HG03520 (cell line): ENCODE measurements around the gene ATG101.

Source experiments
- ATAC-seq: cut with Tn5 transposase; IDR thresholded peaks from one replicate; pipeline ENCODE4 v1.9.1; 2021; ENCODE audit warnings: mild to moderate bottlenecking, moderate library complexity; ENCODE audit not compliant: unreplicated experiment

The ATG101 gene

DNA sequence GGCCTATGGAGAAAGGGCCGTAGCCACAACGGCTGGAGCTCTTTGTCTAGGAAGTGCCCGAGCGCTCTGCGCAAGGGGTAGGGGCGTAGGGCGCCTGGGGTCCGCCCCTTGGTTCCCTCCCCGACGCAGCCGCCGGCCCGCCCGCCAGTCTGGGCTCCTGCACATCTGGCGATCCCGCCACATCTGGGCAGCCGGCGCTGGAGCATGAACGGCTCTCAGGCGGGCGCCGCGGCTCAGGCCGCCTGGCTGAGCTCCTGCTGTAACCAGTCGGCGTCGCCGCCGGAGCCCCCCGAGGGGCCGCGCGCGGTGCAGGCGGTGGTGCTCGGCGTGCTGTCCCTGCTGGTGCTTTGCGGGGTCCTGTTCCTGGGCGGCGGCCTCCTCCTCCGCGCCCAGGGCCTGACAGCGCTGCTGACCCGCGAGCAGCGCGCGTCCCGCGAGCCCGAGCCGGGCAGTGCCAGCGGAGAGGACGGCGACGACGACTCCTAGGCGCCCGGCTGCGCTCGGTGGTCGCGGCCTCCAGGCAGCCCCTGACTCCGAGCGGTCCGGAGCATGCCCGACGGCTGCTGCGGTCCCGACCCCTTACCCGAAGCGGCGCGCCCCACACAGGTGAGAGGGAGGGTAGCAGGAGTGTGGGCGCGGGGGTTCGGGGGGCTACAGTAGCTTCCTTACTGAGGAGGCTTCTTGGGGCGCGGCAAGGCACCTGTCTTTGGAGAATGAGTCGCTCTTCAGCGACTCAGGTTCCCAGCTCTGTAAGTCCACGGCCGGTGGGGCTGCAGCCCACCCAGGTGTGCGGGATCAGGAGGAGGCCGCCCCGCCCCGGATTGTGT is 10.0 kb downstream of the ATG101 start, which contains the start of gene SMIM41:
Gene SMIM41 (plus strand): TSS at position 129 of the 827 bp plus-strand sequence. CDS start 76 bp downstream, at position 205.
- no peak for ATAC-seq

DNA sequence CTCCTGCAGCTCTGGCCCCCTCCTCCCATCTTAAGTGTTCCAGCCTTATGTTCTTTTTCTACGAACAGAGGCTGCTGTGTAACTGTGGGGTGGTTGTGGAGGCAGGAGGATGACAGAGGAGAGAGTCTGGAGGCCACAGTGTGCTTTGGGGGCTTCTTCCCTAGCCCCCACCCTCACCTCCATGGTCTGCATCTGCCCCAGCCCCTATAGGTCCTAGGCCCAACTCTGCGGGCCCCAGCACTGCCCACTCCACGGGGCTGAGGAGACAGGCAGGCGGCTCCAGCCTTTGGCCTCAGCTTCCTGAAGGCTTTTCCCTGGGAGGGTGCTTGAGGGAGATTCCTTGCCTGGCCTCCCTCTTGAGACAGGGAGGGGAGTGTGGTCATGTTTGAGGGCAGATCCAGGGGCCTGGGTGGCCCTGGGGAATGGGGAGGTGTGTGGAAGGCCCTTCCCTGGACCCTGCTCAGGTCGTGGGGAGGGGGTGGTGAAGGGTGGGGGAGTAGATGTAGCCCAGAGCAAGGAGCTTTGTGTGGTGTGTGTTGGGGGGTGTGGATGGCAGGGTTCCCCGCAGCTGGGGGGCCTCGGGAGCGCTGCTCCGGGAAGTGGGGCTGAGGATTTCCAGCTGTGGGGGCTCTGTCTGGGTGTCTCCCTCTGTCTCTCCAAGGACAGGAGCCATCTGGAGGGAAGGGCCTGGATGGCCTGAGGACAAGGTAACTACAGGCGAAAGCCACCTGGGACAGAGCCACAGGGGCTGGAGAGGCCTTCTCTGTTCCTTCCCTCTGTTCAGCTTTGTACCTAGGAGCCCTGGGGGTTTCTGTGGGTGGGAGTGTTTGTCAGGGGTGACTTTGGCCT is 10.8 kb downstream of the ATG101 start:
- ATAC-seq, result no peak

DNA sequence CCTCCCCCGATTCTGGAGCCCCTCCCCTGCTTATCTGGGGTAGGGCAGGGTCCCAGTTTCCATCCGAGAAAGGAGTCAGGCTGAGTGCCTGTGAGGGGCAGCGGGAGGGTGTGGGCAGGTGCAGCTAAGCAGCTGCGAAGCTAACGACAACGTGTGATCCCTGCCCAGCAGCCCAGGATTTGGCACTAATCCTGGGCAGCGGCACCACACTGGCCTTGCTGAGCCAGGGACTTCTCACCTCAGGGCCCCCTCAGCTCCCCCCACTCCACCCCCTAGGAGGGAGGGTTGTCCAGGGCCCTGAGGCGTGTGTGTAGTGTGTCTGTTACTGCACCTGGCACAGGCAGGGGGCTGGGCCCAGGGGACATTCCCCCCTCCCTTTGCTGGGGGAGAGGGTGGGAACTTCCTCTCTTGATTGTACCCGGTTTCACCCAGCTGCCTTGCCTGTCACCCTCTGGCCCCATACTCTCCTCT is 11.5 kb downstream of the ATG101 start:
- ATAC-seq, result no peak

- no peak for ATAC-seq
Measured at GRCh38 chr12:52082026-52082668, 12.4 kb downstream of the ATG101 start.

GRCh38 chr12:52082669-52082987 is 12.8 kb downstream of the ATG101 start:
- no peak for ATAC-seq

GRCh38 chr12:52082988-52083637 is 13.3 kb downstream of the ATG101 start:
- no peak for ATAC-seq

GRCh38 chr12:52083638-52083996 is 13.8 kb downstream of the ATG101 start:
- no peak for ATAC-seq

DNA sequence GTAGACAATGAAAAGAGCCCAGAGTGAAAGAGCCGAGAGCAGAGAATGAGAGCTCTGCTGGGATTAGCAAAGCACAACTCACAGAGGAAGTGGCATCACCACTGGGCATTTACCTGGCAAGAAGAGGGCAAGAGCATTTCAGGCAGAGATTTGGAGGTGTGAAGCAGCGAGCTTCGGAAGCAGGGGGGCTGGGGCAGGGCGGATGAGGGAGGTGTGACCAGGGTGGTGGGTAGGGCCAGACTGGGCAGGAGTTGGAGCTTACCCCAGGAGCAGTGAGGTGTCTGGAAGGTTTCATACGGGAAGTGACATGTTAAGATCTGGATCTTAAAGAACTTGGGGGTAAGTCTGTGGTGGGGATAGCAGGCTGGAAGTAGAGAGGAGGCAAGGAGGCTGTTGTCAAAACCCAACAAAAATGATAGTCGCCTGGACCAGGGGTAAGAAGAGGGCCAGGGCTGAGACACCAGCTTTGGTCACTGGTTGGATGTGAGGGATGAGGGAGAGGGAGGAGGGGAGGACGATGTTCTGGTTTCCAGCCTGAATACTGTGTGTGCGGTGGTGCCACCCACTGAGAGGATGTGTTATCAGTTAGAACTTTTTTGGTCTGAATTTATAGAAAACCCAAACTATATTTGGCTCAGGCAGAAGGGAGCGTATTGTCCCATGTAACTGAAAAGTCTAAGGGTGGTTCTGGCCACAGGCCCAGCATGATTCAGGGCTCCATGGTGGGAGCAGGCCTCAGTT is 14.9 kb downstream of the ATG101 start:
- ATAC-seq, result no peak

GRCh38 chr12:52085682-52086180 is 16.0 kb downstream of the ATG101 start:
- no peak for ATAC-seq

DNA sequence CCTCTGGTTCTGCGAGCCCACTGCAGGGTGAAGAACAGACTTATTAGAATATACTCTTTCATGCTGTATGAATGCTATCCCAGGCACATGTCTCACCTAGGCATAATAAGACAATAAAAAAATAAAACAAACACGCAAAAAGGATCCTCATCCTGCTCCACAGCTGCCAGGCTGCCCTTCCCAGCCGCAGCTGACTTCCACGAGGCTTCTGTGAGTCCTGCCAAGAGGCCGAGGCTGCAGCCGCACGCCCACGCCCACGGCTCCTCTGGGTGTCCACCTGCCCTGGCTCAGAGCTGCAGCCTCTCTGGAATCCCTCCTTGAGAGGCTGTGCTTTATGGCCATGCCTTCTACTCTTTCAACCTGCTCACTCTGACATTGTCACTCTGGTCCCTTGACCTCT is 16.6 kb downstream of the ATG101 start:
- no peak for ATAC-seq

DNA sequence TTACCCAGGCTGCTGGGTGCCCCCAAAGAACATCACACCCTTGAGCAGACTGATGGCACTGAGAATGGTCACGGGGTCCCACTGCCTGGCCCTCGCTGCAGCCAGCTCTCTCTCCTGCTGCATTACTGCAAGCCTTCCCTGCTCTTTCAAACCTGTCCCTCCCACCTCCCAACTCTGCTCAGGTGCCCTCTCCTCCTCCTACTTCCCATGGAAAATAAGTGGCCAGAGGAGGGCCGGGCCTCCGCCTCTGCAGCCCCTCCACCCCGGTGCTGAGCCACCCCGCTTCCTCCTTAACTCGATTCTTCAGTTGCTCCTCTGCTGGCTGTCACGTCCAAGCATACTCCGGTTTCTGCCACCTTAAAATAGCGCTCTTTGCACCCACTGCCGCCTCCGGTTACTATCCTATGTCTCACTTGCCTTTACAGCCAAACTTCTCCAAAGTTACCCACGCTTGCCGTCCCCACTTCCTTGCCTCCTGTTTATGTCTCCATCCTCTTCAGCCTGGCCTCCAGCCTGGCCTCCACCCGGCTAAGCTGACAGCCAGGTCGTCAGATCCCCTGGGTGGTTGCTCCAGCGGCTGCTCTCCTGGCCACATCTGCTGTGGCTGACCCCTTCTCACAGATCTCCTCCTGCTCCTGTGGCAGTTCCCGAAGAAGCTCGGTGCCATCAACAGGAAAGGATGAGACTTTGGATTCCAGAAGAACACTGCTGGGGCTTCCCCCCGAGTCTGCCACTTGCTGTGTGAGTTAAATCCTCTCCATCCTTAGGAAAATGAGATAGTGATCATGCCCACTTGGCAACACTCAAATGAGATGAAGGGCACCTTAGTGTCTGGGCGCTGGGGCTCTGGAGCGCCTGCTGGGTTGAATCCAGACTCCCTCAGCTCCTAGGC is 17.4 kb downstream of the ATG101 start:
- ATAC-seq, result no peak

- no peak for ATAC-seq
Measured at GRCh38 chr12:52087961-52088820, 18.4 kb downstream of the ATG101 start.

DNA sequence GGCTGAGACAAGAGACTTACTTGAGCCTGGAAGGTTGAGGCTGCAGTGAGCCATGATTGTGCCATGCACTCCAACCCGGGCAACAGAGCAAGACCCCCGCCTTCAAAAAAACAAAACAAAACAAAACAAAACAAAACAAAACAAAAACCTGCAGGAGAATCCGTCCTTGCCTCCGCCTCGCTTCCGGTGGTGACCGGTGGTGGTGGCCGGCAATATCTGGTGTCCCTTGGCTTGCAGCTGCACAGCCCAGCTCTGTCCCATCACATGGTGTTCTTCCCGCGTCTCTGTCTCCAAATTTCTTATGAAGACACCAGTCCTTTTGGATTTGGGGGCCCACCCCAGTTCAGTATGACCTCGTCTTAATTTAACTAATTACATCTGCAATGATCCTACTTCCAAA is 19.7 kb downstream of the ATG101 start:
- ATAC-seq, result no peak

- no peak for ATAC-seq
Measured at GRCh38 chr12:52090291-52090690, 20.5 kb downstream of the ATG101 start.

- ATAC-seq, result no peak
Measured at GRCh38 chr12:52091061-52091460, 21.3 kb downstream of the ATG101 start.

DNA sequence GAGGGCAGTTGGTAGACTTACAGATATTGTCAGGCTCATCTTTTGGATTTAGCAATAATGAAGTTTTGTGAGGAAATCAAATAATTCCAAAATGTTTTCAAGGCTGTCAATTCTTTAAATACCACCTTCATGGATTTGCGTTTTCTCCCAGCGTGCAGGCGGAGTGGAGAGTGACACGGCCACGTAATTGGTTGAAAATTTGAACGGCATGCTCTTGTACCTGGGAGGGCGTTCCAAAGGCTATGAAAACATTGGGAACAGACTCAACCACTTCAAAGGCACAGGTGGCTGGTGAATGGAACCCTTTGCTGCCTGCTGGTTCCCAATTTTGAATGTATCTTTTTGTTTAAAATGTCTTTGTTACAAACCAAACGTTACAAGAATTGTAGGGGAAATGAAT is 22.1 kb downstream of the ATG101 start:
- no peak for ATAC-seq

DNA sequence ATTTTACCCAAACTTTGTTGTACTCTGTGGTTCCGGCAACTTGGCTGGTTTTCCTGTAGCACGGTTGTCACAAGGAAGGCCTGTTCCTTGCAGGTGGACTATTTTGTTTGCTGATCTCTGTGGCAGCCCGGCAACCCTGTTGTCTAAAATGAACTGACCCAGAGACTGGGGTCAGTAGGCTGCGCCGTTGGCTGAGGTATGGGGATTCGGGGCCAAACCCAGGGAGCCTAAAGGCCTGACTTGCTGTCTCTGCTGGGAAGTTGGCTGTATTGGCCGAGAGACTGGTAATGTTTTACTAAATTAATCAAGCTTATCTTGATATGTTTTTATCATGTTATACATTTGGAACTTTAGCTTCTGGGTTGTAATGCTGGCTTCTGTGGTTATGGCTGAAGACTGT is 23.6 kb downstream of the ATG101 start:
- ATAC-seq, result no peak

- no peak for ATAC-seq
Measured at GRCh38 chr12:52096332-52097044, 26.7 kb downstream of the ATG101 start.
